AG09309 (cell line): ENCODE results near the gene LONP1.
"Not testable (repeated sequence)": the region's sequence is repeated elsewhere in the genome, so short reads cannot be mapped to it uniquely, and the experiment has no call there.

Experiments
- DNase-seq: peaks from one replicate; pipeline ENCODE4 v3.0.0-alpha.2; 2010; ENCODE audit warnings: low read depth
- H3K4me3 ChIP-seq: 2 replicates; pipeline ENCODE4 v1.5.1; 2011; ENCODE audit warnings: mild to moderate bottlenecking, low read depth, low read length, moderate library complexity; ENCODE audit not compliant: control insufficient read depth
- TF ChIP-seq, protein P1 (sequence below): IDR thresholded peaks from 2 replicates; pipeline ENCODE4 v1.5.1; 2011; ENCODE audit warnings: mild to moderate bottlenecking, low read depth, low read length, inconsistent platforms; ENCODE audit not compliant: insufficient read depth, control insufficient read depth; ENCODE audit errors: missing control alignments

Gene LONP1

GRCh38 chr19:5749505-5749904, 29.6 kb upstream of the LONP1 start:
- TF ChIP-seq, protein P1, sequence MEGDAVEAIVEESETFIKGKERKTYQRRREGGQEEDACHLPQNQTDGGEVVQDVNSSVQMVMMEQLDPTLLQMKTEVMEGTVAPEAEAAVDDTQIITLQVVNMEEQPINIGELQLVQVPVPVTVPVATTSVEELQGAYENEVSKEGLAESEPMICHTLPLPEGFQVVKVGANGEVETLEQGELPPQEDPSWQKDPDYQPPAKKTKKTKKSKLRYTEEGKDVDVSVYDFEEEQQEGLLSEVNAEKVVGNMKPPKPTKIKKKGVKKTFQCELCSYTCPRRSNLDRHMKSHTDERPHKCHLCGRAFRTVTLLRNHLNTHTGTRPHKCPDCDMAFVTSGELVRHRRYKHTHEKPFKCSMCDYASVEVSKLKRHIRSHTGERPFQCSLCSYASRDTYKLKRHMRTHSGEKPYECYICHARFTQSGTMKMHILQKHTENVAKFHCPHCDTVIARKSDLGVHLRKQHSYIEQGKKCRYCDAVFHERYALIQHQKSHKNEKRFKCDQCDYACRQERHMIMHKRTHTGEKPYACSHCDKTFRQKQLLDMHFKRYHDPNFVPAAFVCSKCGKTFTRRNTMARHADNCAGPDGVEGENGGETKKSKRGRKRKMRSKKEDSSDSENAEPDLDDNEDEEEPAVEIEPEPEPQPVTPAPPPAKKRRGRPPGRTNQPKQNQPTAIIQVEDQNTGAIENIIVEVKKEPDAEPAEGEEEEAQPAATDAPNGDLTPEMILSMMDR: no peak
- DNase-seq: no peak
- no peak overlapping the region for H3K4me3 ChIP-seq

GRCh38 chr19:5748920-5749319, 29.0 kb upstream of the LONP1 start:
- H3K4me3 ChIP-seq, DNase-seq: not testable (repeated sequence)

GRCh38 chr19:5744999-5745398, 25.1 kb upstream of the LONP1 start:
- DNase-seq, H3K4me3 ChIP-seq: not testable (repeated sequence)

DNA sequence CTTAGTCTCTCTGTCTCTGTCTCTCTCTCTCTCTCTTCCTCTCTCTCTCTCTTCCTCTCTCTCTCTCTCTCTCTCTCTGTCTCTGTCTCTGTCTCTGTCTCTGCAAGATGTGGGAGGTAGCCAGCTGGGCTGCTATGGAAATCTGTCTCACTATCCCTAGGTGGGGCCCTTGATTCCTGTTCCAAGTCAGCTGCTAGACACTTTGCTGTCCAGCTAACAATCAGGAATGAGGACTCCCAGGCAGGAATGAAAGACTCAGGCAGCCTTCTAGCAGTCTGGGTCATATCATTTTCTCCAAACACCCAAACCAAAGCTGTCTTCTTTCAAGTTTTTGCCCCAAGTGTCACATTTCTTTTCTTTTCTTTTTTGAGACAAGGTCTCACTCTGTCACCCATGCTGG, 23.7 kb upstream of the LONP1 start:
- TF ChIP-seq, protein P1: no peak
- no peak for DNase-seq
- H3K4me3 ChIP-seq: no peak overlapping the region

- H3K4me3 ChIP-seq: no peak overlapping the region
- no peak for DNase-seq
- TF ChIP-seq, protein P1: no peak
Measured at GRCh38 chr19:5742051-5742450, 22.1 kb upstream of the LONP1 start.

DNA sequence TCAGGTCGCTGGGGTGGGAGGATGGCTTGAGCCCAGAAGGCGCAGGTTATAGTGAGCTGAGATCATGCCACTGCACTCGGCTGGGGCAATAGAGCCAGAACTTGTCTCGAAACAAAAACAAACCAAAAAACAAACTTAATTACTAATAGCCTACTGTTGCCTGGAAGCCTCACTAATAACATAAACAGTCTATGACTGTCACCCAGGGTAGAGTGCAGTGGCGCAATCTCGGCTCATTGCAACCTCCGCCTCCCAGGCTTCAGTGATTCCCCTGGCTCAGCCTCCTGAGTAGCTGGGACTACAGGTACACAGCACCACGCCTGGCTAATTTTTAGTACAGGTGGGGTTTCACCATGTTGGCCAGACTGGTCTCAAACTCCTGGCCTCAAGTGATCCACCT, 18.5 kb upstream of the LONP1 start:
- TF ChIP-seq, protein P1: no peak
- DNase-seq: no peak
- no peak overlapping the region for H3K4me3 ChIP-seq

DNA sequence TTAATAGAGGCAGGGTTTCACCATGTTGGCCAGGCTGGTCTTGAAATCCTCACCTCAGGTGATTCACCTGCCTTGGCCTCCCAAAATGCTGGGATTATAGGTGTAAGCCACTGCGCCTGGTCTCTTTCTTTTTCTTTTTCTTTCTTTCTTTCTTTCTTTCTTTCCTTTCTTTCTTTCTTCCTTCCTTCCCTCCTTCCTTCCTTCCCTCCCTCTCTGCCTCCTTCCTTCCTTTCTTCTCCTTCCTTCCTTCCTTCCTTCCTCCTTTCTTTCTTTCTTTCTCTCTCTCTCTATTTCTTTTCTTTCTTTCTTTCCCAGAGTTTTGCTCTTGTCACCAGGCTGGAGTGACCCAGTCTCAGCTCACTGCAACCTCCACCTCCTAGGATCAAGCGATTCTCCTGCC, 13.2 kb upstream of the LONP1 start:
- DNase-seq, H3K4me3 ChIP-seq: not testable (repeated sequence)

DNA sequence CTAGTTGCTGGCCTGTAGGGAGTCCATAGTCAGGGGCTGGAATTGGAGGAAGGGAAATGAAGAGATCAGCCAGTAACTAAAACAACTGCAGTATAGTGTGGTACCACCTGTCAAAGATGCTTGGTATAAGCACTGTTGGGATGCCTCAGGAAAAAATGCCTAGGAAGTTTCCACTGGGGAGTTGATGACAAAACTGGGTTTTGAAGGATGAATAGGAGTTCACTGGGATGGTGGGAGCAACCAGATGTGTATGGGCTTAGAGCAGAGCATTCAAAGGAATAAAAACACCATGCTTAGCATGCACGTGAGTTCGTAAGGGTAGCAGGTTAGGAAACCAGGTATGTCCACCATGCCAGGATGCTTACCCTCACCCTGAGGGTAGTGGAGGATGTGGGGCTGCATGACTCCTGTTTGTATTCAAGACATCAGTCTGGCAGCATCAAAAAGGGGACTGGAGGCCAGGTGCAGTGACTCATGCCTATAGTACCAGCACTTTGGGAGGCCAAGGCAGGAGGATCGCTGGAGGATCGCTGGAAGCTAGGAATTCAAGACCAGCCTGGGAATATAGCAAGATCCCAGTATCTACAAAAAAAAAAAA, 7.6 kb upstream of the LONP1 start:
- H3K4me3 ChIP-seq: no peak overlapping the region
- TF ChIP-seq, protein P1: no peak
- no peak for DNase-seq
